HCT116 (cell line): Measurements from ENCODE around the gene NRCAM.

ENCODE experiments used
- CTCF ChIP-seq, 3 experiments: fragments of 200-600 bp in 1 of 3; sonication (generic) in 1 of 3; IDR thresholded peaks in 2 of 3; conservative IDR thresholded peaks in 1 of 3; 2 replicates each; pipeline ENCODE4 v1.5.1; 2012 to 2017; ENCODE audit warnings: low read depth in 2 of 3, low read length in 2 of 3, antibody characterized with exemption in 1 of 3, borderline replicate concordance in 1 of 3, control low read depth in 1 of 3, mild to moderate bottlenecking in 1 of 3, mixed read lengths in 1 of 3, mixed run types in 1 of 3, moderate library complexity in 1 of 3; ENCODE audit not compliant: insufficient read depth in 1 of 3
- MAX ChIP-seq: IDR thresholded peaks from 2 replicates; pipeline ENCODE4 v1.6.1; 2012
- POLR2A ChIP-seq: IDR thresholded peaks from 2 replicates; pipeline ENCODE4 v1.7.0; 2011; ENCODE audit warnings: borderline replicate concordance; ENCODE audit not compliant: insufficient read depth, insufficient read length; ENCODE audit errors: extremely low read depth
- SIN3A ChIP-seq: IDR thresholded peaks from 2 replicates; pipeline ENCODE4 v1.6.1; 2012; ENCODE audit warnings: low read depth
- TCF7L2 ChIP-seq: IDR thresholded peaks from 2 replicates; pipeline ENCODE4 v1.7.0; 2011; ENCODE audit warnings: borderline replicate concordance, inconsistent platforms; ENCODE audit not compliant: insufficient read depth, insufficient read length; ENCODE audit errors: extremely low read depth
- ZBTB33 ChIP-seq: IDR thresholded peaks from 2 replicates; pipeline ENCODE4 v1.6.1; 2011; ENCODE audit warnings: mild to moderate bottlenecking, low read length, moderate library complexity; ENCODE audit not compliant: insufficient replicate concordance; ENCODE audit errors: extremely low read depth

- TF ChIP-seq CTCF (IDR thresholded peaks at IDR 0.05 in 2 of 3, conservative IDR thresholded peaks at IDR 0.05 in 1 of 3; ENCODE audit: borderline replicate concordance in 1 of 3, insufficient read depth in 1 of 3, low read depth in 2 of 3, low read length in 2 of 3): no peak
- no peak for TF ChIP-seq ZBTB33
- no peak for TF ChIP-seq POLR2A
- TF ChIP-seq TCF7L2: no peak
- no peak for TF ChIP-seq SIN3A
- no peak for TF ChIP-seq MAX
Observed at GRCh38 chr7:108442039-108442568, 14.1 kb downstream of the NRCAM start.
